Caco-2 (cell line): ENCODE data around the gene NAA38. TPM values are rescaled to one million over a fixed set of nuclear protein-coding genes. Genes with fewer than 3 reads are reported as not detected.

Source experiments
- BruUV-seq: library from RNA; stranded (reverse); fragments of 400-500 nt; replicated peaks from 2 replicates; lab custom pipeline; 2021; lab: Mats Ljungman, UMichigan
- CTCF ChIA-PET: fragments of 300-600 bp; sonication (Branson Sonifier 250); formaldehyde crosslinking; loops from one replicate; lab custom pipeline; 2022; ENCODE audit warnings: antibody characterized with exemption; lab: Charles Lee
- POLR2A ChIA-PET: fragments of 300-600 bp; sonication (Branson Sonifier 250); formaldehyde crosslinking; loops from one replicate; lab custom pipeline; 2022; ENCODE audit warnings: antibody characterized with exemption; lab: Charles Lee
- DNase-seq, 2 experiments: peaks; one replicate each; pipeline versions ENCODE4 v3.0.0 to v3.0.0-alpha.2; 2020 to 2022
- H3K27me3 ChIP-seq: replicated peaks from 2 replicates; pipeline ENCODE4 v1.6.0; 2011; ENCODE audit warnings: low read length; ENCODE audit not compliant: control insufficient read depth, insufficient read depth
- H3K36me3 ChIP-seq: 2 replicates; pipeline ENCODE4 v1.5.1; 2011; ENCODE audit warnings: low read length; ENCODE audit not compliant: control insufficient read depth, insufficient read depth
- H3K4me1 ChIP-seq: fragments of 250-450 bp; sonication (Bioruptor Pico); 2 replicates; pipeline ENCODE4 v1.5.1; 2020; ENCODE audit warnings: mild to moderate bottlenecking
- H3K4me3 ChIP-seq: 2 replicates; pipeline ENCODE4 v1.5.1; 2011; ENCODE audit warnings: low read depth, mild to moderate bottlenecking, control low read depth, low read length
- H3K9me3 ChIP-seq: fragments of 250-450 bp; sonication (Bioruptor Pico); 2 replicates; pipeline ENCODE4 v1.5.1; 2020; ENCODE audit warnings: mild to moderate bottlenecking, moderate library complexity
- H3K27ac Mint-ChIP-seq: one replicate; pipeline ENCODE4 v1.8.0; 2022; ENCODE audit warnings: mixed read lengths; ENCODE audit not compliant: unreplicated experiment
- H3K27me3 Mint-ChIP-seq: one replicate; pipeline ENCODE4 v1.8.0; 2022; ENCODE audit warnings: mixed read lengths; ENCODE audit not compliant: insufficient read depth, unreplicated experiment
- H3K36me3 Mint-ChIP-seq: one replicate; pipeline ENCODE4 v1.8.0; 2022; ENCODE audit warnings: mild to moderate bottlenecking, mixed read lengths; ENCODE audit not compliant: insufficient read depth, unreplicated experiment
- H3K4me1 Mint-ChIP-seq: one replicate; pipeline ENCODE4 v1.8.0; 2022; ENCODE audit warnings: low read depth, mixed read lengths; ENCODE audit not compliant: unreplicated experiment
- H3K4me3 Mint-ChIP-seq: one replicate; pipeline ENCODE4 v1.8.0; 2022; ENCODE audit warnings: mild to moderate bottlenecking, moderate library complexity, mixed read lengths; ENCODE audit not compliant: unreplicated experiment
- H3K9me3 Mint-ChIP-seq: one replicate; pipeline ENCODE4 v1.8.0; 2022; ENCODE audit warnings: mixed read lengths; ENCODE audit not compliant: unreplicated experiment
- CTCF ChIP-seq, 2 experiments: fragments of 200-600 bp in 1 of 2; IDR thresholded peaks; 1 replicate in 1 of 2; 2 replicates in 1 of 2; pipeline versions ENCODE4 v1.5.1 to v1.8.0; 2011 to 2022; ENCODE audit warnings: antibody characterized with exemption in 1 of 2, control low read depth in 1 of 2, inconsistent platforms in 1 of 2, low read depth in 1 of 2, low read length in 1 of 2, mild to moderate bottlenecking in 1 of 2, moderate library complexity in 1 of 2; ENCODE audit not compliant: insufficient read depth in 1 of 2, severe bottlenecking in 1 of 2, unreplicated experiment in 1 of 2
- intact Hi-C: fragments of 100-400 bp; cut with micrococcal nuclease; formaldehyde crosslinking; loops from one replicate; pipeline ENCODE4 v1.10.0; 2022; ENCODE audit not compliant: unreplicated experiment
- total RNA-seq: library from RNA; stranded (reverse); gene quantifications from 2 replicates; pipeline ENCODE4 v1.2.3, GENCODE V29; 2022

NAA38 gene
- total RNA-seq, 1 experiment from 2014 or later, result 27.4 TPM

DNA sequence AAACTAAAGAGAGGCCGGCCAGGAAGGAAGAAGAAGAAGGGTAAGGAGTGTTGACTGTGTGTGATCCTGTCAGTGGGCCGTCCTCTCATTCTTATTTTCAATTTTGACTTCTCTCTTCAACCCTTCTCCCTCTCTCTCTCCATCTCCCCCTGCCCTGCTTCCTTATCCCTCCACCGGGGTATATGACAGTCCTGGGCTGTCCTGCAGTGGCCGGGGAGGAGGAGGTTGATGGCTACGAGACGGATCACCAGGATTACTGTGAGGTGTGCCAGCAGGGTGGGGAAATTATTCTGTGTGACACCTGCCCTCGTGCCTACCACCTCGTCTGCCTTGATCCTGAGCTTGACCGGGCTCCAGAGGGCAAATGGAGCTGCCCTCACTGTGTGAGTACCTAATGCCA, 36.9 kb upstream of the NAA38 start:
- ChIA-PET CTCF (no interaction called here), POLR2A (no interaction called here)
- no peak for TF ChIP-seq CTCF (IDR thresholded peaks at IDR 0.05; ENCODE audit: insufficient read depth in 1 of 2, low read depth in 1 of 2, low read length in 1 of 2, severe bottlenecking in 1 of 2, unreplicated experiment in 1 of 2)
- no peaks in the 10 kb centered on the region for H3K9me3 ChIP-seq
- Mint-ChIP-seq H3K9me3 (no peaks in the 10 kb centered on the region), H3K4me3 (no peak overlapping the region), H3K36me3 (peaks cover 20% of the 10 kb centered on the region), H3K27ac (no peak overlapping the region), H3K27me3 (no peaks in the 10 kb centered on the region), H3K4me1 (peaks cover 6% of the 10 kb centered on the region)
- H3K4me3 ChIP-seq, result no peak overlapping the region
- intact Hi-C loops, result no loop called here
- no peaks in the 10 kb centered on the region for H3K4me1 ChIP-seq
- no peak for DNase-seq
- no peaks in the 10 kb centered on the region for H3K27me3 ChIP-seq
- no peaks in the 10 kb centered on the region for H3K36me3 ChIP-seq
- TSS peak; percentile 49 for BruUV-seq

GRCh38 chr17:7893187-7893880, 36.0 kb upstream of the NAA38 start:
- BruUV-seq, result no TSS peak
- no peak overlapping the region for H3K27ac Mint-ChIP-seq
- no peak overlapping the region for H3K4me3 Mint-ChIP-seq
- no peaks in the 10 kb centered on the region for H3K27me3 ChIP-seq
- no peaks in the 10 kb centered on the region for H3K9me3 ChIP-seq
- no peaks in the 10 kb centered on the region for H3K27me3 Mint-ChIP-seq
- no peak overlapping the region for H3K4me3 ChIP-seq
- H3K4me1 Mint-ChIP-seq, result peaks cover 6% of the 10 kb centered on the region
- H3K36me3 ChIP-seq, result no peaks in the 10 kb centered on the region
- peaks cover 20% of the 10 kb centered on the region for H3K36me3 Mint-ChIP-seq
- H3K4me1 ChIP-seq, result no peaks in the 10 kb centered on the region; the same call in 1 of the 2 replicates
- TF ChIP-seq CTCF (IDR thresholded peaks at IDR 0.05; ENCODE audit: insufficient read depth in 1 of 2, low read depth in 1 of 2, low read length in 1 of 2, severe bottlenecking in 1 of 2, unreplicated experiment in 1 of 2), result no peak
- CTCF ChIA-PET, result no interaction called here
- POLR2A ChIA-PET, result no interaction called here
- DNase-seq, result no peak
- no peaks in the 10 kb centered on the region for H3K9me3 Mint-ChIP-seq
- intact Hi-C loops, result no loop called here

- H3K27ac Mint-ChIP-seq, result no peak overlapping the region
- Histone ChIP-seq H3K4me3 (no peak overlapping the region), H3K36me3 (no peaks in the 10 kb centered on the region), H3K9me3 (no peaks in the 10 kb centered on the region), H3K4me1 (no peaks in the 10 kb centered on the region; the same call in 1 of the 2 replicates), H3K27me3 (no peaks in the 10 kb centered on the region)
- H3K9me3 Mint-ChIP-seq, result no peaks in the 10 kb centered on the region
- TF ChIP-seq CTCF (IDR thresholded peaks at IDR 0.05; ENCODE audit: insufficient read depth in 1 of 2, low read depth in 1 of 2, low read length in 1 of 2, severe bottlenecking in 1 of 2, unreplicated experiment in 1 of 2), result no peak
- H3K4me1 Mint-ChIP-seq, result no peaks in the 10 kb centered on the region
- BruUV-seq, result no TSS peak
- DNase-seq, result no peak
- CTCF ChIA-PET, result no interaction called here
- intact Hi-C loops, result loop anchor here (2.0 kb wide), 1 partner anchor 27 kb away; no protein-coding TSS in a partner anchor
- H3K4me3 Mint-ChIP-seq, result no peak overlapping the region
- H3K27me3 Mint-ChIP-seq, result no peaks in the 10 kb centered on the region
- H3K36me3 Mint-ChIP-seq, result peaks cover 13% of the 10 kb centered on the region
- POLR2A ChIA-PET, result no interaction called here
These were observed 32.0 kb upstream of the NAA38 start for GRCh38 chr17:7889166-7889955.
